OCI-LY7 (cell line): ENCODE data around the gene PELO.

Source experiments
- CTCF ChIP-seq: fragments of 200-600 bp; sonication (generic); conservative IDR thresholded peaks from 2 replicates; pipeline ENCODE4 v1.5.1; 2014; ENCODE audit warnings: mild to moderate bottlenecking, antibody characterized with exemption, low read length, moderate library complexity, mixed read lengths
- EZH2phosphoT487 ChIP-seq: fragments of 200-600 bp; sonication (generic); IDR thresholded peaks from 2 replicates; pipeline ENCODE4 v1.6.1; 2018; ENCODE audit warnings: low read depth, borderline replicate concordance, mild to moderate bottlenecking, mixed run types, antibody characterized with exemption, low read length, moderate library complexity, mixed read lengths

DNA sequence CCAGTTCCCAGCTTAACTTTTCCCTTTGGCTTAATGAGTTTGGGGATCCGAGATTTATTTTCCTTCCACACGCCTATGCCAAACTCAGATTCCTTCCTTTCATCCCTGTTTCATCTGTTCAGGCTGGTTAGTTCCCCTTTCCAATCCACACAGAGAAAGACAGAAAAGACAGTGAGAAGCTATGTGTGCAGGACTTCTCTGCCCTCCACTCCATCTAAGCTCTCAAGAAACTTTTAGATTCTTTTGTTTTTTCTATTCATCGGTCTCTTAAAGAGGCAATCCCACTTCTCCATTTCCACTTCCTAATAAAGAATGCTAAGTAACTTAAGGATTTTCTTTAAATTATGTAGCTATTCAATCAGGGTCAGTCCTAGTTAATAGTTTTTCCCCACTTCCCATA lies 11.2 kb downstream of the PELO start:
- no peak for TF ChIP-seq CTCF
- no peak for TF ChIP-seq EZH2phosphoT487
